ENCODE measurements around the gene ARHGAP44.

Gene ARHGAP44

DNA sequence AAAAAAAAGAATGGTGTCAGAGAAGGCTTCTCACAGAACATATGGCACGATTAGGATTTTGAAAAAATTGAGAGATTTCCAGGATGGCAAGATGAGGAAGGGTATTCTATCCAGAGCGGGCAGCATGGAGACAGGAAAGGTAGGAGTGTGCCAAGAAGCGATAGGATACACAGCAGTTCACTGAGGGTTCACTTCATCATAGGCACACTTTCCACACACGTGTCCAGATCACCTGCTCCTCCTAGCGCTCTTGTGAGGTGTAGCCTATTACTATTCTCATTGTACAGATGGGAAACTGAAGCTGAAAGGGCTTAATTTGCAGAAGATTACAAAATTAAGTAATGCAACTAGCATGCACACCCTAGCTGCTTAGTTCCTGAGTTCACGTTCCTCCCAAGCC lies 234.7 kb downstream of the ARHGAP44 start:
- TF ChIP-seq, protein P1, sequence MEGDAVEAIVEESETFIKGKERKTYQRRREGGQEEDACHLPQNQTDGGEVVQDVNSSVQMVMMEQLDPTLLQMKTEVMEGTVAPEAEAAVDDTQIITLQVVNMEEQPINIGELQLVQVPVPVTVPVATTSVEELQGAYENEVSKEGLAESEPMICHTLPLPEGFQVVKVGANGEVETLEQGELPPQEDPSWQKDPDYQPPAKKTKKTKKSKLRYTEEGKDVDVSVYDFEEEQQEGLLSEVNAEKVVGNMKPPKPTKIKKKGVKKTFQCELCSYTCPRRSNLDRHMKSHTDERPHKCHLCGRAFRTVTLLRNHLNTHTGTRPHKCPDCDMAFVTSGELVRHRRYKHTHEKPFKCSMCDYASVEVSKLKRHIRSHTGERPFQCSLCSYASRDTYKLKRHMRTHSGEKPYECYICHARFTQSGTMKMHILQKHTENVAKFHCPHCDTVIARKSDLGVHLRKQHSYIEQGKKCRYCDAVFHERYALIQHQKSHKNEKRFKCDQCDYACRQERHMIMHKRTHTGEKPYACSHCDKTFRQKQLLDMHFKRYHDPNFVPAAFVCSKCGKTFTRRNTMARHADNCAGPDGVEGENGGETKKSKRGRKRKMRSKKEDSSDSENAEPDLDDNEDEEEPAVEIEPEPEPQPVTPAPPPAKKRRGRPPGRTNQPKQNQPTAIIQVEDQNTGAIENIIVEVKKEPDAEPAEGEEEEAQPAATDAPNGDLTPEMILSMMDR (IDR thresholded peaks at IDR 0.05; ENCODE audit: control insufficient read depth, extremely low read depth, insufficient read depth): no peak
- no peak for DNase-seq (ENCODE audit: low read depth)
- no peak overlapping the region for H3K4me3 ChIP-seq (ENCODE audit: low read depth, low read length)

DNA sequence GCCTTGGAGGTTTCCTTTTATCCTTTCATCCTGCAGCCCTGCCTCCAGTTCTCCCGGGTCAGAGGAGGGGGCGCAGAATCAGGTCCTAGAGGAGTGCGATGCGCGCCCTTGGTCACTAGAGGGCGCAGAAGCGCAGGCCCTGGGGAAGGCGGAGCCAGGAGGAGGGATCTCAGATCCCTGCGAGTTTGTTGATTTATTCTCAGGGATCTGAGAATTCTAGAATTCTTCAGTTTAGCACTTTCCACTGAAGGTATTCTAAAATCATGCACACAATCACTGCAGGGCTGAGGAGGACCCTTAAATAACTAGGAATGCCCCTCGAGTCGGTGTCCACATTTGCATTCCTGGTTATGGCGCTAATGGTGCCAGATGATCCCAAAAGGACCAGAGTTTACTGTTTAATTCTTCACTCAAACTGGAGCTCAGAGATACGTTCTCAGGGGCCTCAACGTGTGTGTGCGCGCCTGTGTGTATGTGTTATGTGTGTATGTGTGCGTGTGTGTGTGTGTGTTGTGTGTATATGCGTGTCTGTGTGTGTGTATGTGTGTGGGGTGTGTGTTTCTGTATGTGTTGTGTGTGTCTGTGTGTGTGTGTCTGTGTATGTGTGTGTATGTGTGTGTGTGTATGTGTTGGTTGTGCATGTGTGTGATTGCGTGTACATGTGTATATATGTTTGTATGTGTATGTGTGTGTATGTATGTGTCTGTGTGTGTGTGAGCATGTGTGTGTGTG lies 235.4 kb downstream of the ARHGAP44 start:
- no peak for DNase-seq (ENCODE audit: low read depth)
- H3K4me3 ChIP-seq (ENCODE audit: low read depth, low read length): no peak overlapping the region
- TF ChIP-seq, protein P1 (IDR thresholded peaks at IDR 0.05; ENCODE audit: control insufficient read depth, extremely low read depth, insufficient read depth): peak; percentile 95

DNA sequence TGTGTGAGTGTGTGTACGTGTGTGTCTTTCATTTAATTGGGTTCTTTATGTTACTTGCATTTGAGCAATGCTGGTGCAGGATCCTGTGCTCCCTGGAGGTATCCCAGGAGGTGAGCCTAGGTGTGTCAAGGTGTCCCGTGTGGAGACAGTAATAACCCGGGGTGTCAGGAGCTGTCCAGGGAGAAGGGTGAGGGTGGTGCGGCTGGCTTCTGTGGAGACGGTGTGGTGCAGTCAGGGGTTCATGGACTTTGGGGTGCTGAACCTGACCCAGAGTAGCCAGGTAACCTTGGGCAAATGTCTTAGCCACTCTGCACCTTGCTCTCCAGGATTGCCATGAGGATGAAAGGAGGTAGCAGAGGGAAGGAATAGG lies 235.9 kb downstream of the ARHGAP44 start:
- H3K4me3 ChIP-seq (ENCODE audit: low read depth, low read length): no peak overlapping the region
- TF ChIP-seq, protein P1 (IDR thresholded peaks at IDR 0.05; ENCODE audit: control insufficient read depth, extremely low read depth, insufficient read depth): no peak
- no peak for DNase-seq (ENCODE audit: low read depth)

DNA sequence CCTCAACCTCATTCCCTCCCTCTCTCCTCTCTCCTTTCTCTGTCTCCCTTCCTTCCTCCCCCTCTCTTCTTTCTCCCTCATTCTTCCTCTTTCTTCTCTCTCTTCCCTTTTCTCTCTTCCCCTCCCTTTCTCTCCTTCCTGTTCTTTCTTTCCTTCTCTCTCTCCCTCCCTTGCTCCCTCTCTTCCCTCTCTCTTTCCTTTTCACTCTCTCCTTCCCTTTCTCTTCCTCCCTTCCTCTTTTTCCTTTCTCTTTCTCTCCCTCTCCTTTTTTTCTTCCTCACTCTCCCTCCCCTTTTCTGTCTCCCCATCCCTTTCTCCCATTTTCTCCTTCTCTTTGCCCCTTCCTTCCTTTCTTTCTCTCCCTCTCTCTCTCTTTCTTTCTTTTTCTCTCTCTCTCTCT lies 236.4 kb downstream of the ARHGAP44 start:
- H3K4me3 ChIP-seq (ENCODE audit: low read depth, low read length): no peak overlapping the region
- DNase-seq (ENCODE audit: low read depth): no peak
- TF ChIP-seq, protein P1 (IDR thresholded peaks at IDR 0.05; ENCODE audit: control insufficient read depth, extremely low read depth, insufficient read depth): no peak

DNA sequence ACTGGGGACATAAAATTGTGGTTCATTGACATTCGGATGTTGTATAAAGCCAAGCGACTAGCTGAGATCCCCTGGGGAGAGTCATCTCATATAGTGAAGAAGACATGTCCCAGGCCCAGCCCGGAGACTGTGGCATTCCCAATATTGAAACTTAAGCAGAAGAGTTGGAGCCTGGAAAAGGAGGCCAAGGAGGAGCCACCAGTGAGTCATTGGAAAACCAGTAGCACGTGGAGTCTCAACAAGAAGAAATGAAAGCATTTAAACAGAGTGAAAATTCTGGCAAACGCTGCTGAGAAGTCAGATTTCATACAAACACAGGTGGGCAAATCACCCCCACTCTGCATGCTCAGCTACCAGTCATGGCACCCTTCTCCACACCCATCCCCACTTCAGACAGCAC lies 237.9 kb downstream of the ARHGAP44 start:
- DNase-seq (ENCODE audit: low read depth): no peak
- TF ChIP-seq, protein P1 (IDR thresholded peaks at IDR 0.05; ENCODE audit: control insufficient read depth, extremely low read depth, insufficient read depth): no peak

DNA sequence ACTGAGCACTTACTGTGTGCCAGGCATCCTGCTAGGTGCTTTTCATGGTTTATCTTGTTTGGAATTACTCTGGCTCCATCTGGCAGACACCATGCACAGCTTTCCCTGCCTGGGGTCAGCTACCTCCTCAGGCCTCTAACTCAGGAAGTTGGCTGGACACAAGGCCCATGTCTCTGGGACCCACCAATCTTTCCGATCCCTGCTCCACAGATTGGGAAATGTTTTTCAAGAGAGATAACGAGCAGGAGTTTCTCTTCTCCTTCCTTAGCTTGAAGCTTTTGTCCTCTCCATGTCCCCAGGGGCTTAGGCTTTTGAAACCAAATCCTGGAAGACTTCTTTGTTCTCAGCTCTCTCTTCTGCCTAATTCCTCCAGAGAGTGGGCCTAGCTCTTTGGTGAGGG lies 240.0 kb downstream of the ARHGAP44 start:
- DNase-seq (ENCODE audit: low read depth): no peak
- H3K4me3 ChIP-seq (ENCODE audit: low read depth, low read length): no peak overlapping the region
- TF ChIP-seq, protein P1 (IDR thresholded peaks at IDR 0.05; ENCODE audit: control insufficient read depth, extremely low read depth, insufficient read depth): no peak

More for the DNA sequence above, 237.9 kb downstream of the ARHGAP44 start:
- no peak overlapping the region for H3K4me3 ChIP-seq (ENCODE audit: low read depth, low read length)

DNA sequence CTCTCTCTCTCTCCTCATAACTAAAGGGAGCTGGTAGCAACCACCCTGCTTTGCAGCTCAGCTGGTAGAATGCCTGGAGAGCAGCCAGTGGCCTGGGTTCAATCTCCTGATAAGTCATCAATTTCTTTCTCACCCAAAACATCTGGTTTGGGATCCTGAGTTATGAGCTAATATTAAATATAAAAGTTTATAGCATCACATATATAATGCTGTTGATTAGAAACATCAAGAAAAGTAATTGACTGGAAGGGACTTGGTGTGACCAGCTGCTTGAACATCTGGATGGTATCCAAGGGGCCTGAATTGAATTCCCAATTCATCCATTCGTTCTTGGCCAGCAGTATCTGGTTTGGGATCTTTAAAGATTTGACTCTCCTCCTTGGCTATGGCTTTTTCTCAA lies 240.8 kb downstream of the ARHGAP44 start:
- TF ChIP-seq, protein P1 (IDR thresholded peaks at IDR 0.05; ENCODE audit: control insufficient read depth, extremely low read depth, insufficient read depth): no peak
- DNase-seq (ENCODE audit: low read depth): no peak
- H3K4me3 ChIP-seq (ENCODE audit: low read depth, low read length): no peak overlapping the region
